Smooth muscle cell (in vitro differentiated cells): ENCODE results near the gene OSBP2. TPM values are rescaled to one million over a fixed set of nuclear protein-coding genes. Genes with fewer than 3 reads are reported as not detected.

Experiments used
- DNase-seq: peaks from one replicate; lab custom pipeline; 2025; ENCODE audit not compliant: unreplicated experiment; lab: John Stamatoyannopoulos, UW
- H2AFZ ChIP-seq: fragments of 200-600 bp; sonication (generic); 2 replicates; pipeline ENCODE4 v1.6.0; 2016; ENCODE audit warnings: antibody characterized with exemption, low read depth, mild to moderate bottlenecking
- H3F3A ChIP-seq: fragments of 200-600 bp; sonication (generic); 2 replicates; pipeline ENCODE4 v1.6.0; 2017; ENCODE audit warnings: antibody characterized with exemption, low read depth
- H3K27ac ChIP-seq: fragments of 200-600 bp; sonication (generic); 2 replicates; pipeline ENCODE4 v1.5.1; 2016; ENCODE audit warnings: low read depth, mild to moderate bottlenecking
- H3K27me3 ChIP-seq: fragments of 200-600 bp; sonication (generic); 2 replicates; pipeline ENCODE4 v1.6.1; 2016; ENCODE audit warnings: low read depth, mild to moderate bottlenecking
- H3K36me3 ChIP-seq: fragments of 200-600 bp; sonication (generic); 2 replicates; pipeline ENCODE4 v1.5.1; 2016; ENCODE audit warnings: low read depth
- H3K4me1 ChIP-seq: fragments of 200-600 bp; sonication (generic); 2 replicates; pipeline ENCODE4 v1.5.1; 2016; ENCODE audit warnings: low read depth
- H3K4me2 ChIP-seq: fragments of 200-600 bp; sonication (generic); 2 replicates; pipeline ENCODE4 v1.6.0; 2016; ENCODE audit warnings: mild to moderate bottlenecking
- H3K4me3 ChIP-seq: fragments of 200-600 bp; sonication (generic); 2 replicates; pipeline ENCODE4 v1.5.1; 2016; ENCODE audit warnings: mild to moderate bottlenecking
- H3K79me2 ChIP-seq: fragments of 200-600 bp; sonication (generic); 2 replicates; pipeline ENCODE4 v1.6.0; 2016; ENCODE audit warnings: low read depth, mild to moderate bottlenecking
- H3K9ac ChIP-seq: fragments of 200-600 bp; sonication (generic); 2 replicates; pipeline ENCODE4 v1.6.0; 2016; ENCODE audit warnings: low read depth
- H3K9me3 ChIP-seq: fragments of 200-600 bp; sonication (generic); replicated peaks from 2 replicates; pipeline ENCODE4 v1.5.1; 2016; ENCODE audit warnings: low read depth
- H4K20me1 ChIP-seq: fragments of 200-600 bp; sonication (generic); 2 replicates; pipeline ENCODE4 v1.6.0; 2016; ENCODE audit warnings: low read depth
- CTCF ChIP-seq: fragments of 200-600 bp; sonication (generic); IDR thresholded peaks from 2 replicates; pipeline ENCODE4 v1.5.1; 2017; ENCODE audit warnings: borderline replicate concordance, mild to moderate bottlenecking, antibody characterized with exemption; ENCODE audit not compliant: insufficient read depth, poor library complexity, severe bottlenecking
- WGBS: methylation state at CpG from one replicate; pipeline ENCODE4 v1.1.7; 2016; ENCODE audit warnings: low lambda C conversion rate; 5-methylcytosine and 5-hydroxymethylcytosine counted together
- polyA plus RNA-seq: library from polyadenylated mRNA; unstranded; fragments of >200 nt; fragmentation: Nextera tagmentation; extraction: Ambion mirVana; gene quantifications from 2 replicates; pipeline ENCODE4 v1.2.1, GENCODE V29; 2016
- total RNA-seq: library from RNA; depleted of rRNA; stranded (reverse); fragments of >200 nt; gene quantifications from 2 replicates; pipeline ENCODE4 v1.2.3, GENCODE V29; 2014

Gene OSBP2
- total and polyA plus RNA-seq, 2 experiments from 2014 or later = 4.6 to 4.9 TPM

DNA sequence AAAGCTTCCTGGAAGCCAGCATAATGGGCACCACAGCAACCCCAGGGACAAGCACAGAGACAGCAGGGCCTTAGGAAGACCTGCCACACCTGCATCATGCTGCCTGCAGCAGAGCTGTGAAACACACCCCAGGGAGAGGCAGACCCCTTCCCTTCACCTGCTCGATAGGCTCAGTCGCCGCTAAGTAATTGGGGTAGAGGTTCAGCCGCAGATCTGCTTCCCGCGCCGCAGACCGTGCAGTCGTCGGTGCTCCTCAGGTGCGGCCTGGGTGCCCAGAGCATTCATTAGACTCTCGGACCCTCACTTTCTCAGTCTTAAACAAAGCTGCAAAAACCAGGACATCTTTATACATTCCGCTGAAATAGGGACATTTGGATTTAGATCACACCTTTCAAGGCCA lies 29.9 kb upstream of the OSBP2 start:
- TF ChIP-seq CTCF = no peak
- H3K4me2 ChIP-seq = no peak overlapping the region
- H2AFZ ChIP-seq = no peak overlapping the region
- no peak overlapping the region for H3K27ac ChIP-seq
- no peak overlapping the region for H3K9ac ChIP-seq
- H3F3A ChIP-seq = no peaks in the 10 kb centered on the region
- no peak for DNase-seq
- no peak overlapping the region for H3K4me3 ChIP-seq
- no peaks in the 10 kb centered on the region for H3K36me3 ChIP-seq
- no peaks in the 10 kb centered on the region for H4K20me1 ChIP-seq
- WGBS = 97% methylated on average over 13 of the region's 13 CpGs
- H3K9me3 ChIP-seq = no peaks in the 10 kb centered on the region
- H3K27me3 ChIP-seq = peaks cover 3% of the 10 kb centered on the region
- peaks cover 11% of the 10 kb centered on the region for H3K4me1 ChIP-seq
- no peaks in the 10 kb centered on the region for H3K79me2 ChIP-seq

DNA sequence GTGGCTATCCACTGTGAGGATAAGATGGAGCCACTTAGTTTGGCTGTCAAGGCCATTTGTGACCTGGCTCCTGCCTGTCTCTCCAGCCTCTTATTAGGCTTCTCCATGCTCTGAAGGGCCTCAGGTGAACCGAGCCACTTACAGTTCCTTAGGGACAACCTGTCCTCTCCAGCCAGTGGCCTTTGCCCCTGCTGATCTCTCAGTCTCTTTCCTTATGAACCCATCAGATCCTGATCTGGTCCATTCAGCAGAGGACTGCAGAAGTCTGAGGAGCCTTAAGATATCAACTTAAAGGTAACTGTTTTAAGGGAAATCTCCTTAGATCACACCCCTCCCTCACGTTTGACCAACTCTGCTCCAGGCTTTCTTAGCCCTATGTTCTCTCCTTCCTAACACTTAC lies 29.4 kb upstream of the OSBP2 start:
- H3K4me3 ChIP-seq = no peak overlapping the region
- no peak overlapping the region for H3K4me2 ChIP-seq
- H3K36me3 ChIP-seq = no peaks in the 10 kb centered on the region
- H3K9ac ChIP-seq = no peak overlapping the region
- no peak for TF ChIP-seq CTCF
- H3K9me3 ChIP-seq = no peaks in the 10 kb centered on the region
- no peak overlapping the region for H2AFZ ChIP-seq
- peaks cover 11% of the 10 kb centered on the region for H3K4me1 ChIP-seq
- DNase-seq = no peak
- H3K27me3 ChIP-seq = peaks cover 3% of the 10 kb centered on the region
- WGBS = 91% methylated on average over 2 of the region's 2 CpGs
- H4K20me1 ChIP-seq = no peaks in the 10 kb centered on the region
- H3K79me2 ChIP-seq = no peaks in the 10 kb centered on the region
- H3K27ac ChIP-seq = no peak overlapping the region
- no peaks in the 10 kb centered on the region for H3F3A ChIP-seq

DNA sequence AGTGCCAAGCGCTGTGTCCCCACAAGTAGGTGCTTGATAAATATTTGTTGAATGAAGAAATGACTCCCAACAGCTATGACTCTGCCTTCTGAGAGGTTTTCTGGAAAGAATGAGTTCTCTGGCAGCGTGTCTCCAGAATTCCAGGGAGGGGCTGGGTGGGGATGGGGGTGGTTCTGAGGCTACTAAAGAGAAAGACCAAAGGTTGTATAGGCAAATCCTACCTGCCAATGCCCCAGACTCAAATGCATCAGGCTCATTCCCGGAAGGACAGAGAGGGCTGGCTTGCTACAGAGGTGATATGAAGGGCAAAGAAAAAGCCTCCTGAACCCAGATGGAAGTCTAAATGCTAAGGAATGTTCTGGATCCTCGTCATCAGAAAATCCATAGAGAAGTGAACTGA lies 28.9 kb upstream of the OSBP2 start:
- 93% methylated on average over 4 of the region's 4 CpGs for WGBS
- Histone ChIP-seq H3K27me3 (peaks cover 3% of the 10 kb centered on the region), H3F3A (no peaks in the 10 kb centered on the region), H3K36me3 (no peaks in the 10 kb centered on the region), H4K20me1 (no peaks in the 10 kb centered on the region), H3K9ac (no peak overlapping the region), H3K4me3 (no peak overlapping the region), H3K27ac (no peak overlapping the region), H3K4me2 (no peak overlapping the region), H3K79me2 (no peaks in the 10 kb centered on the region), H2AFZ (no peak overlapping the region), H3K4me1 (peaks cover 11% of the 10 kb centered on the region), H3K9me3 (no peaks in the 10 kb centered on the region)
- TF ChIP-seq CTCF = no peak
- no peak for DNase-seq

- H3K27me3 ChIP-seq = peaks cover 3% of the 10 kb centered on the region
- 19% methylated on average over 16 of the region's 18 CpGs for WGBS
- no peak for TF ChIP-seq CTCF
- peaks cover 11% of the 10 kb centered on the region for H3K4me1 ChIP-seq
- peak overlapping the region; percentile 35 for H3K9ac ChIP-seq
- no peaks in the 10 kb centered on the region for H3K79me2 ChIP-seq
- no peaks in the 10 kb centered on the region for H3F3A ChIP-seq
- peak overlapping the region; percentile 93 for H3K4me2 ChIP-seq
- no peaks in the 10 kb centered on the region for H3K36me3 ChIP-seq
- no peaks in the 10 kb centered on the region for H3K9me3 ChIP-seq
- DNase-seq = no peak
- H4K20me1 ChIP-seq = no peaks in the 10 kb centered on the region
- H2AFZ ChIP-seq = peak overlapping the region; percentile 85
- peak overlapping the region; percentile 51 for H3K4me3 ChIP-seq
- H3K27ac ChIP-seq = no peak overlapping the region
These were observed 27.6 kb upstream of the OSBP2 start for GRCh38 chr22:30667107-30667493.
